BJ (cell line): Measurements from ENCODE around the gene TGM6. TPM values are rescaled to one million over a fixed set of nuclear protein-coding genes. Genes with fewer than 3 reads are reported as not detected.

Experiments
- CTCF ChIA-PET: fragments of 350-600 bp; formaldehyde crosslinking; extraction: SDS; loops from one replicate; lab custom pipeline; 2021; ENCODE audit warnings: antibody characterized with exemption, inconsistent platforms; lab: Yijun Ruan, JAX
- POLR2A ChIA-PET: fragments of 300-600 bp; sonication (Branson Sonifier 250); formaldehyde crosslinking; extraction: SDS; loops from one replicate; lab custom pipeline; 2021; ENCODE audit warnings: antibody characterized with exemption; lab: Charles Lee
- DNase-seq: peaks from one replicate; pipeline ENCODE4 v3.0.0-alpha.2; 2011; ENCODE audit warnings: low read depth
- H3K27me3 ChIP-seq: 2 replicates; pipeline ENCODE4 v1.6.0; 2011; ENCODE audit warnings: low read length; ENCODE audit not compliant: control insufficient read depth, insufficient read depth
- H3K36me3 ChIP-seq: 2 replicates; pipeline ENCODE4 v1.5.1; 2011; ENCODE audit warnings: low read length; ENCODE audit not compliant: control insufficient read depth, insufficient read depth
- H3K4me3 ChIP-seq: 2 replicates; pipeline ENCODE4 v1.5.1; 2011; ENCODE audit warnings: low read depth, mild to moderate bottlenecking, control low read depth, low read length
- polyA plus RNA-seq: library from polyadenylated mRNA; depleted of rRNA; stranded (reverse); fragments of >200 nt; gene quantifications from 2 replicates; pipeline ENCODE4 v1.2.3, GENCODE V29; 2011
- TF ChIP-seq, protein P1 (sequence below): IDR thresholded peaks from 2 replicates; pipeline ENCODE4 v1.5.1; 2011; ENCODE audit warnings: low read depth, mild to moderate bottlenecking, control low read depth, inconsistent platforms, low read length, moderate library complexity; ENCODE audit not compliant: insufficient read depth

TGM6 gene
- polyA plus RNA-seq, 1 experiment: not detected

DNA sequence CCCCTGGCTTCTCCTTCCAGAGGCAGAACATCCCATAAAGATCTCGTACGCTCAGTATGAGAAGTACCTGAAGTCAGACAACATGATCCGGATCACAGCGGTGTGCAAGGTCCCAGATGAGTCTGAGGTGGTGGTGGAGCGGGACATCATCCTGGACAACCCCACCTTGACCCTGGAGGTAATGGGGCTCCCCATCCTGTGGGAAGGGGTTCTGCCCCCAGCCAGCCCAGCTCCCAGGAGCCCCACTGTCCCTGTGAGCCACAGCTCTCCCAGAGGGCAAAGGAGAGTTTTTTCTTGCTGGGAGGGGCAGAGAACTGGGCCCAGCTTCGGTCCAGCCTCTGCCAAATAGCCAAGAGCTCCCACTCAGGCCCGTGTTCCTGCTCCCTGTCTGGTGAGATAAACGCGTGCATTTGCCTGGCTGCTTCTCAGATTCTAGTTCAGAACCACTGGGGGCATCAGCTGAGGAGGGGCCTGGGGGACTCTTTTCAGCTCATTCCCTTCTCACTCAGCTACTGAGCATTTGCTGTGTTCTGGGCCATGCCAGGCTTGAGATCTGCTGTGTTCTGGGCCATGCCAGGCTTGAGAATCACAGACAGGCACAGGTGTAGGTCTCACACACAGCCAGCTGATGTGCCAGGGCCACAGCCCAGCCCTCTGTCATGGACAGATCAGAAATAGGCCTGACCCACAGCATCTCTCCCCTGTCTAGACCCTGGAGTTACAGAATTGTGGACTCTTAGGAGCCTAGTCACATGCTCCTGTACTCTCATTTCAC is 45.4 kb upstream of the TGM6 start:
- ChIA-PET CTCF (interaction anchor here (0.6 to 2.2 kb wide), 2 partner anchors 15 to 360 kb away, joined by 3 to 8 read pairs; no protein-coding TSS in a partner anchor), POLR2A (no interaction called here)
- TF ChIP-seq, protein P1, sequence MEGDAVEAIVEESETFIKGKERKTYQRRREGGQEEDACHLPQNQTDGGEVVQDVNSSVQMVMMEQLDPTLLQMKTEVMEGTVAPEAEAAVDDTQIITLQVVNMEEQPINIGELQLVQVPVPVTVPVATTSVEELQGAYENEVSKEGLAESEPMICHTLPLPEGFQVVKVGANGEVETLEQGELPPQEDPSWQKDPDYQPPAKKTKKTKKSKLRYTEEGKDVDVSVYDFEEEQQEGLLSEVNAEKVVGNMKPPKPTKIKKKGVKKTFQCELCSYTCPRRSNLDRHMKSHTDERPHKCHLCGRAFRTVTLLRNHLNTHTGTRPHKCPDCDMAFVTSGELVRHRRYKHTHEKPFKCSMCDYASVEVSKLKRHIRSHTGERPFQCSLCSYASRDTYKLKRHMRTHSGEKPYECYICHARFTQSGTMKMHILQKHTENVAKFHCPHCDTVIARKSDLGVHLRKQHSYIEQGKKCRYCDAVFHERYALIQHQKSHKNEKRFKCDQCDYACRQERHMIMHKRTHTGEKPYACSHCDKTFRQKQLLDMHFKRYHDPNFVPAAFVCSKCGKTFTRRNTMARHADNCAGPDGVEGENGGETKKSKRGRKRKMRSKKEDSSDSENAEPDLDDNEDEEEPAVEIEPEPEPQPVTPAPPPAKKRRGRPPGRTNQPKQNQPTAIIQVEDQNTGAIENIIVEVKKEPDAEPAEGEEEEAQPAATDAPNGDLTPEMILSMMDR: no peak
- Histone ChIP-seq H3K36me3 (no peaks in the 10 kb centered on the region), H3K27me3 (peaks cover 4% of the 10 kb centered on the region), H3K4me3 (no peak overlapping the region)
- no peak for DNase-seq

DNA sequence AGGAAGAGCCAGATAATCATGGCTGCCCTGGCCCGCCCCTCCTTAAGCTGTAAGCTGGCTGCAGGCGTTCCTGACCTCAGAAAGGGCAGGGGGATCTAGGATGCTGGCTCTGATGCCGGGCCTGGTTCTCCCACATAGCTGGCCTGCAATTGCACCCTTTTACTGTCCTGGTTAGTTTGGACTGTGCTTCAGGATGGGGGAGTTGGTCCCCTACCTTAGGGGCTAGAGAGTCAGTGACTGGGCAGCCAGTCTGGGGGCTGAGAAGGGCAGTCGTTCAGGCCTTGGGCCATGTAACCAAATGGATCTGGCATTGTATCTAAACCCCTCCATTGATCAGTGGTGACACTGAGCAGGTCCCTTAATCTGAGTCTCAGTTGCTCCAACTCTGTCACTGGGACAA is 44.2 kb upstream of the TGM6 start:
- DNase-seq: no peak
- POLR2A ChIA-PET: no interaction called here
- Histone ChIP-seq H3K36me3 (no peaks in the 10 kb centered on the region), H3K4me3 (no peak overlapping the region), H3K27me3 (peaks cover 4% of the 10 kb centered on the region)
- CTCF ChIA-PET: no interaction called here
- TF ChIP-seq, protein P1: no peak

- Histone ChIP-seq H3K36me3 (no peaks in the 10 kb centered on the region), H3K27me3 (peaks cover 3% of the 10 kb centered on the region), H3K4me3 (no peak overlapping the region)
- CTCF ChIA-PET: no interaction called here
- POLR2A ChIA-PET: no interaction called here
- TF ChIP-seq, protein P1: no peak
- no peak for DNase-seq
Measured at GRCh38 chr20:2337142-2337541, 43.6 kb upstream of the TGM6 start.

DNA sequence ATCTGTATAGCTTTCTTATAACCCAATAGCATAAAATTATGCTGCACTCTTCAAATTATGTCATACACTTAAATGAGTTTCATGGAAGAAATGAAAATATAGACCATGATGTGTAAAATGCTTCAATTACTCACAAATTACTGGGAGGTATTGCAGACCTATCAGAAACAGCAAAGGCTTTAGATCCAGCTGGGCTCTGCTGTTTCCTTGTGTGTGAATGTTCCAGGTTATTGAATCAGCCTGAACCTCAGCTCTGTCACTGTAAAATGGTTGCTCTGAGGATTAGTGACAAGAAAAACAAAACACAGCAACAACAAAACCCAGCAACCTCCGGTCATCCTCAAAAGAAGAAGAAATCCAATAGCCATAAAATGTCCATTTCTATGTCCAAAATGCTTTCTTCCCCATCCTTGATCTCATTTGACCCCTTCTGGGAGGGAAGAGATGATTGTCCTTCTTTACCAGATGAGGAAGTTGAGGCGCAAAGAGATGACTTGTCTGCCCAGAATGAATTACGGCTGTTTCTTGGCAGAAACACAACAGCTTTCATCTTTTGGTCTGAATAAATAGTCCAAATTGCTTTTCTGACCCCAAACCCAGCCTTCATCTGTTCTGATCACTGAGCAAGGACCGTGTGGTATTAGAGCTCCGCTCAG is 42.2 kb upstream of the TGM6 start:
- no peak overlapping the region for H3K4me3 ChIP-seq
- 0 out of 2 replicates have a peak, but pooled peaks cover 2% of the 10 kb centered on the region for H3K27me3 ChIP-seq
- TF ChIP-seq, protein P1: no peak
- no peak for DNase-seq
- POLR2A ChIA-PET: no interaction called here
- H3K36me3 ChIP-seq: no peaks in the 10 kb centered on the region
- CTCF ChIA-PET: interaction anchor here (1.0 to 1.7 kb wide), 3 partner anchors 14 to 131 kb away, joined by 3 to 8 read pairs (median 3); no protein-coding TSS in a partner anchor

GRCh38 chr20:2340136-2340535 is 40.6 kb upstream of the TGM6 start:
- no peak overlapping the region for H3K4me3 ChIP-seq
- no peaks in the 10 kb centered on the region for H3K27me3 ChIP-seq
- TF ChIP-seq, protein P1: no peak
- ChIA-PET CTCF (interaction anchor here (1.7 kb wide), 1 partner anchor 133 kb away, joined by 8 read pairs; no protein-coding TSS in a partner anchor), POLR2A (no interaction called here)
- no peaks in the 10 kb centered on the region for H3K36me3 ChIP-seq
- no peak for DNase-seq
